ENCODE data around the gene MRTFB.

MRTFB gene

GRCh38 chr16:14308368-14308723, 237.2 kb downstream of the MRTFB start:
- DNase-seq (ENCODE audit: low spot score), result no peak

- no peak for DNase-seq (ENCODE audit: low spot score)
Observed at GRCh38 chr16:14309001-14309886, 238.1 kb downstream of the MRTFB start.

GRCh38 chr16:14309906-14310305, 238.8 kb downstream of the MRTFB start:
- DNase-seq (ENCODE audit: low spot score), result no peak

- DNase-seq (ENCODE audit: low spot score), result no peak
Observed at GRCh38 chr16:14310519-14310991, 239.4 kb downstream of the MRTFB start.

- no peak for DNase-seq (ENCODE audit: low spot score)
Observed at GRCh38 chr16:14314116-14314515, 243.0 kb downstream of the MRTFB start.

GRCh38 chr16:14315683-14316320, 244.7 kb downstream of the MRTFB start:
- DNase-seq (ENCODE audit: low spot score), result no peak
